Skin epidermis (tissue), 12 donors: Measurements from ENCODE around the gene UGT2B28.
"Not testable (repeated sequence)": the region's sequence is repeated elsewhere in the genome, so short reads cannot be mapped to it uniquely, and the experiment has no call there.

Experiments
- H3K27ac ChIP-seq, 21 experiments: fragments of 200-600 bp; sonication (generic) in 11 of 21; one replicate each; pipeline ENCODE4 v1.5.0; 2020; ENCODE audit warnings: mild to moderate bottlenecking in 3 of 21, inconsistent platforms in 2 of 21, moderate library complexity in 2 of 21
- H3K4me3 ChIP-seq, 7 experiments: fragments of 200-600 bp; sonication (generic) in 2 of 7; one replicate each; pipeline ENCODE4 v1.5.0; 2020; ENCODE audit warnings: inconsistent platforms in 2 of 7, mild to moderate bottlenecking in 2 of 7, moderate library complexity in 1 of 7

UGT2B28 gene

DNA sequence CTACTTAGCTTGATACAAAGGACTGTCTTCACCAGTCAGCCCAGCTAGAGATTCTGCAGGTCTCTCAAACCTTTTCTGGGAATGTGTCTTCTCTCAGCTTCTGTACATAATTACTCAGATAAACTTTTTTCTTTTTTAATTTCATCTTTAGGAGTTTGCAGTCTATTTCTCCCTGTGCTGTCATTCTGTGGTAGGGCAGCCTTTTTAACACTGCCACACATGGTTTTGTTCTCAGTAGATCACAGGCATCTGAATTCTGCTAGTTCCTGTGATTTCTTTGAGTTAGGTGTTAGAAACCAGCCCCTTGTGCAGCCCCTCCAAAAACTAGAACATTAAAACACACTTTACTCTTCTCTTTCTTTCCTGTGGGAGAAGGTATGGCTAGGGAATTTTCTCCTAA is 55.2 kb downstream of the UGT2B28 start:
- H3K27ac ChIP-seq, H3K4me3 ChIP-seq: not testable (repeated sequence)

DNA sequence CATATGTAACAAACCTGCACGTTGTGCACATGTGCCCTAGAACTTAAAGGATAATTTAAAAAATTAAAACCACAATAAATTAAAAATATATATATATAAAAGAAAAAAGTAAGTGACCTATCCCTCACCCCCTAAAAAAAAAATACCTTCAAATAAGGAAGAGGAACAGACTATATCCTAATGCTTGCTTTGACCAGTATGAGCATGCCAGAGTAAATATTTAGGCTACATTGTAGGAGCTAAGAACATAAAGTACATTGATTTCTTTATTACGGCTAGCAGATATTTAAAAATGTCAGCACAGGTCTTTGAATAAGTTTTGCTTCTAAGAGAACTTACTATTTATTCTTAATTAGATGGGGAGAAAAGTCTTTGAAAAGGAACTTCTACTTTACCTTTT is 62.8 kb downstream of the UGT2B28 start:
- H3K27ac ChIP-seq, H3K4me3 ChIP-seq: not testable (repeated sequence)

- not testable (repeated sequence) for H3K27ac ChIP-seq, H3K4me3 ChIP-seq
Measured at GRCh38 chr4:69343558-69344420, 63.5 kb downstream of the UGT2B28 start.
